Measurements from ENCODE around the gene FEM1C.

The FEM1C gene

DNA sequence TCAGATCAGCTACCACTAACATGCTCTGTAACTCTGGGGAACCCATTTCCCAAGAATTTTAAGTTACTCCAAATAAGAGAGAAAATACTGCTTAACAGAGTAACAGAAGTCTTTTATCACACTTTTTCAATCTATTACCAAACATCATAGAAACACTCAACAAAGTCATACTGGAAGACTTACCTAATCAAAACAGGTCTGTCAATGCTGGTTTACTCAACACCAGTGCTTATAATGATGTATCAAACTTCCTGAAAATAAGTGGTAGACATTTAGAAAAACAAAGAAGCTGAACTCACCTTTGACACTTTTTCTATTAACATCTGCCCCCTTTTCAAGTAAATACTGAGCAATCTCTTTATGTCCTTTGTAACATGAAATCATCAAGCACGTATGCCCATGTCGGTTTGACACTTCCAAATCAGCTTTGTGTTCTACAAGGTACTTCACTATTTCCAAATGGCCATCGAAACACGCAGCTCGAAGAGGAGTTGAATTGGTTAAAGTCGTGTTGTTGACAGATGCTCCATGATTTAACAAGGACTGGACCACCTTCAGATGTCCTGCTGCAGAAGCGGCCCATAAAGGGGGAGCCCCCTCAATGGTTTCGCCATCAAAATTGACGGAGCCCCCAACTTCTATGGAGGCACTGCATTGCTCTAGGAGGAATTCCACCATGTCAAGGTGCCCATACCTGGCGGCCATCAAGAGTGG, 1.8 kb downstream of the FEM1C start:
- H2BK12ac ChIP-seq (ENCODE audit: low read length) = no peak overlapping the region
- H3K27me3 ChIP-seq (ENCODE audit: control insufficient read depth in 3 of 3, insufficient read depth in 3 of 3, low read depth in 1 of 3, low read length in 3 of 3) = no peaks in the 10 kb centered on the region
- H3K14ac ChIP-seq (ENCODE audit: low read length) = no peak overlapping the region
- no peak overlapping the region for H3K4ac ChIP-seq (ENCODE audit: low read length)
- no peak overlapping the region for H2BK5ac ChIP-seq (ENCODE audit: low read length)
- H3K4me2 ChIP-seq (ENCODE audit: insufficient read depth, low read length, poor library complexity, severe bottlenecking) = peak overlapping the region; percentile 41
- H2AFZ ChIP-seq (ENCODE audit: low read length) = no peak overlapping the region
- H3K79me1 ChIP-seq (ENCODE audit: low read depth, low read length) = no peaks in the 10 kb centered on the region
- H4K8ac ChIP-seq (ENCODE audit: low read depth, low read length) = no peak overlapping the region
- no peak overlapping the region for H2BK15ac ChIP-seq (ENCODE audit: low read length)
- WGBS, 2 donors (ENCODE audit: extremely low coverage in 2 of 2, insufficient read length in 2 of 2, insufficient replicate concordance in 1 of 2) = no CpG with 5 or more reads among the region's 10 CpGs
- peaks cover 9 to 39% of the 10 kb centered on the region in 2 donors for H3K9me3 ChIP-seq (replicated peaks in 1 of 2; ENCODE audit: control insufficient read depth in 2 of 2, insufficient read depth in 1 of 2, low read depth in 1 of 2, low read length in 2 of 2)
- H3K36me3 ChIP-seq (replicated peaks in 1 of 2; ENCODE audit: control insufficient read depth in 2 of 2, insufficient read depth in 2 of 2, low read length in 2 of 2) = peaks cover 5 to 55% of the 10 kb centered on the region in 2 donors
- H3K4me3 ChIP-seq (ENCODE audit: low read length in 2 of 2) = peak overlapping the region; percentile 90 to 95
- no peak overlapping the region for H3K27ac ChIP-seq (replicated peaks; ENCODE audit: low read length)
- no peak overlapping the region for H2AK5ac ChIP-seq (ENCODE audit: low read depth, low read length)
- no peak overlapping the region for H3K18ac ChIP-seq (ENCODE audit: low read length)
- no peak overlapping the region for H2BK120ac ChIP-seq (ENCODE audit: low read depth, low read length)
- H4K91ac ChIP-seq (ENCODE audit: low read depth, low read length, poor library complexity) = no peak overlapping the region
- peaks cover 3 to 11% of the 10 kb centered on the region in 2 donors for H3K4me1 ChIP-seq (ENCODE audit: control insufficient read depth in 2 of 2, insufficient read depth in 1 of 2, low read depth in 1 of 2, low read length in 2 of 2)
- DNase-seq (ENCODE audit: low spot score) = no peak
- H3K9ac ChIP-seq (ENCODE audit: low read depth, low read length, poor library complexity) = no peak overlapping the region
- H3K23ac ChIP-seq (ENCODE audit: low read depth, low read length, poor library complexity) = no peak overlapping the region

DNA sequence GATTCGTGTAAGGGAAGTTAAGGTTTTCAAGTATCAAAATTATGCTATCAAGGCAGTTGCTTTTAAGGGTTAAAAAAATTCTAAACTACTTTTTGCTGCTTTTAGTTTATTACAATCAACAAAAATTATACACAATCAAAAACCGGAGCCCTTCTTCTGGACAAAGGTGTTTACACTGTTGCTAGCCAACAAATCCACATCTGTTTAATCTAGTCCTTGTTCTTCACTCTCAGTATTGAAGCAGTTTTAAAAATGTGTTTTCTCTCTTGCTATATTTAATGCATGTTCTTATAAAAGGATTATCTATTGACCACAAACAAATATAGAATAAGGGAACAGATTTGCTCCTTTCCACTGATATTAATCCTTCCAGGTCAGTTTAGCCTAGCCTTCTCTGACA, 2.5 kb downstream of the FEM1C start:
- Histone ChIP-seq H2AFZ (ENCODE audit: low read length) (no peak overlapping the region), H3K4me1 (ENCODE audit: control insufficient read depth in 2 of 2, insufficient read depth in 1 of 2, low read depth in 1 of 2, low read length in 2 of 2) (peaks cover 3 to 11% of the 10 kb centered on the region in 2 donors), H3K27ac (replicated peaks; ENCODE audit: low read length) (no peak overlapping the region)

DNA sequence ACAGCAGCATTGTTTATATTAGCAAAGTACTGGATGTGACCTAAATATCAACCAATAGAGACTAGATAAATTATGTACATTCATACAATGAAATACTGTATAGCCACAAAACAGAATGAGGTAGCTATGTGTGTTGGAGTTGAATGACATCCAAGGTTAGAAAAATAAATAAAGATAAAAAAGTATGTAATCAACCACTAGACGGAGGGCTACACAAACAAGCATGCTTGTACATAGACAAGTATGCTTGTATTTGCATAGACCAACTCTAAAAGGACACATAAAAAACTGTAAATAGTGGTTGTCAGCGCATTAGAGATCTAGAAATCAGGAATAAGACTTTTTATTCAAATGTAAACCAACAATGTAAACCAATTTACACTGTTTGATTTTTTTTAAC, 3.0 kb downstream of the FEM1C start:
- DNase-seq (ENCODE audit: low spot score) = no peak
- Histone ChIP-seq H3K23ac (ENCODE audit: low read depth, low read length, poor library complexity) (no peak overlapping the region), H3K27me3 (ENCODE audit: control insufficient read depth in 3 of 3, insufficient read depth in 3 of 3, low read depth in 1 of 3, low read length in 3 of 3) (no peaks in the 10 kb centered on the region)

More for the DNA sequence above, 2.5 kb downstream of the FEM1C start:
- H3K4ac ChIP-seq (ENCODE audit: low read length) = no peak overlapping the region
- no peak for DNase-seq (ENCODE audit: low spot score)
- H4K91ac ChIP-seq (ENCODE audit: low read depth, low read length, poor library complexity) = no peak overlapping the region
- peak overlapping the region in 1 of 2 donors; percentile 90 for H3K4me3 ChIP-seq (ENCODE audit: low read length in 2 of 2)
- no peak overlapping the region for H2BK12ac ChIP-seq (ENCODE audit: low read length)
- no peak overlapping the region for H3K4me2 ChIP-seq (ENCODE audit: insufficient read depth, low read length, poor library complexity, severe bottlenecking)
- no peak overlapping the region for H2BK120ac ChIP-seq (ENCODE audit: low read depth, low read length)
- peaks cover 7 to 63% of the 10 kb centered on the region in 2 donors for H3K36me3 ChIP-seq (replicated peaks in 1 of 2; ENCODE audit: control insufficient read depth in 2 of 2, insufficient read depth in 2 of 2, low read length in 2 of 2)
- no peak overlapping the region for H3K9ac ChIP-seq (ENCODE audit: low read depth, low read length, poor library complexity)
- H3K79me1 ChIP-seq (ENCODE audit: low read depth, low read length) = no peaks in the 10 kb centered on the region
- no peak overlapping the region for H2AK5ac ChIP-seq (ENCODE audit: low read depth, low read length)
- no peak overlapping the region for H3K18ac ChIP-seq (ENCODE audit: low read length)
- no peaks in the 10 kb centered on the region for H3K27me3 ChIP-seq (ENCODE audit: control insufficient read depth in 3 of 3, insufficient read depth in 3 of 3, low read depth in 1 of 3, low read length in 3 of 3)
- H2BK15ac ChIP-seq (ENCODE audit: low read length) = no peak overlapping the region
- 100% methylated on average over 1 of the region's 2 CpGs; no CpG with 5 or more reads in 1 of the 2 donors for WGBS, 2 donors (ENCODE audit: extremely low coverage in 2 of 2, insufficient read length in 2 of 2, insufficient replicate concordance in 1 of 2)
- no peak overlapping the region for H4K8ac ChIP-seq (ENCODE audit: low read depth, low read length)
- no peak overlapping the region for H2BK5ac ChIP-seq (ENCODE audit: low read length)
- H3K9me3 ChIP-seq (replicated peaks in 1 of 2; ENCODE audit: control insufficient read depth in 2 of 2, insufficient read depth in 1 of 2, low read depth in 1 of 2, low read length in 2 of 2) = peaks cover 9 to 46% of the 10 kb centered on the region in 2 donors
- no peak overlapping the region for H3K14ac ChIP-seq (ENCODE audit: low read length)
- H3K23ac ChIP-seq (ENCODE audit: low read depth, low read length, poor library complexity) = no peak overlapping the region

DNA sequence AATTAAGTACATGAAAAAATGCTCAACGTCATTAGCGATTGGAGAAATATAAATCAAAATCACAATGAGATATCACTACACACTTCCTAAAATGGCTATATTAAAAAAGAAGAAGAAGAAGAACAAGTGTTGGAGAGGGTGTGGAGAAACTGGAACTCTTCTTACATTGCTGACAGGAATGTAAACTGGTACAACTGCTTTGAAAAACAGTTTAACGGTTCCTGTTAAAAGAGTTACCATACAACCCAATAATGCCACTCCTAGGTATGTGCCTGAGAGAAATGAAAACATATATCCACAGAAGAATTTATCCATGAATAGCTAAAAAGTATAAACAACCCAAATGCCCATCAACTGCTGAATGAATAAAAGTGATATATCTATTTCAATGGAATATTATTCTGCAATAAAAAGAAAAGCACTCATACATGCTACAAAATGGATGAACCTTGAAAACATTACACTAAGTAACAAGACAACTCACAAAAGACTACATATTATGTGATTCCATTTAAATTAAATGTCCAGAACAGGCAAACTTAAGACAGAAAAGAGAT, 9.0 kb downstream of the FEM1C start:
- H3K18ac ChIP-seq (ENCODE audit: low read length) = no peak overlapping the region
- H3K9me3 ChIP-seq (replicated peaks in 1 of 2; ENCODE audit: control insufficient read depth in 2 of 2, insufficient read depth in 1 of 2, low read depth in 1 of 2, low read length in 2 of 2) = peaks cover 0 to 59% of the 10 kb centered on the region in 2 donors
- no peak overlapping the region for H2BK120ac ChIP-seq (ENCODE audit: low read depth, low read length)
- no peaks in the 10 kb centered on the region for H3K27me3 ChIP-seq (ENCODE audit: control insufficient read depth in 3 of 3, insufficient read depth in 3 of 3, low read depth in 1 of 3, low read length in 3 of 3)
- no peak overlapping the region for H3K27ac ChIP-seq (replicated peaks; ENCODE audit: low read length)
- no peak overlapping the region for H2BK15ac ChIP-seq (ENCODE audit: low read length)
- peaks cover 0 to 2% of the 10 kb centered on the region in 2 donors for H3K4me1 ChIP-seq (ENCODE audit: control insufficient read depth in 2 of 2, insufficient read depth in 1 of 2, low read depth in 1 of 2, low read length in 2 of 2)
- no peaks in the 10 kb centered on the region for H3K79me1 ChIP-seq (ENCODE audit: low read depth, low read length)
- H3K36me3 ChIP-seq (replicated peaks in 1 of 2; ENCODE audit: control insufficient read depth in 2 of 2, insufficient read depth in 2 of 2, low read length in 2 of 2) = peaks cover 6 to 100% of the 10 kb centered on the region in 2 donors
- no peak overlapping the region for H3K4me3 ChIP-seq (ENCODE audit: low read length in 2 of 2)
- WGBS, 2 donors (ENCODE audit: extremely low coverage in 2 of 2, insufficient read length in 2 of 2, insufficient replicate concordance in 1 of 2) = no CpG with 5 or more reads among the region's 3 CpGs
- H2BK12ac ChIP-seq (ENCODE audit: low read length) = no peak overlapping the region
- H2AK5ac ChIP-seq (ENCODE audit: low read depth, low read length) = no peak overlapping the region
- no peak overlapping the region for H4K91ac ChIP-seq (ENCODE audit: low read depth, low read length, poor library complexity)
- H4K8ac ChIP-seq (ENCODE audit: low read depth, low read length) = no peak overlapping the region
- no peak overlapping the region for H3K4ac ChIP-seq (ENCODE audit: low read length)
- H3K9ac ChIP-seq (ENCODE audit: low read depth, low read length, poor library complexity) = no peak overlapping the region
- no peak overlapping the region for H2AFZ ChIP-seq (ENCODE audit: low read length)
- H2BK5ac ChIP-seq (ENCODE audit: low read length) = no peak overlapping the region
- peak overlapping the region; percentile 11 for H3K4me2 ChIP-seq (ENCODE audit: insufficient read depth, low read length, poor library complexity, severe bottlenecking)
- no peak overlapping the region for H3K23ac ChIP-seq (ENCODE audit: low read depth, low read length, poor library complexity)
- DNase-seq (ENCODE audit: low spot score) = no peak
- H3K14ac ChIP-seq (ENCODE audit: low read length) = no peak overlapping the region

More for the DNA sequence above, 3.0 kb downstream of the FEM1C start:
- Histone ChIP-seq H2BK12ac (ENCODE audit: low read length) (no peak overlapping the region), H3K4me2 (ENCODE audit: insufficient read depth, low read length, poor library complexity, severe bottlenecking) (peak overlapping the region; percentile 25), H3K9me3 (replicated peaks in 1 of 2; ENCODE audit: control insufficient read depth in 2 of 2, insufficient read depth in 1 of 2, low read depth in 1 of 2, low read length in 2 of 2) (peaks cover 8 to 50% of the 10 kb centered on the region in 2 donors), H2AK5ac (ENCODE audit: low read depth, low read length) (no peak overlapping the region), H2BK120ac (ENCODE audit: low read depth, low read length) (no peak overlapping the region), H3K14ac (ENCODE audit: low read length) (no peak overlapping the region), H3K4me1 (ENCODE audit: control insufficient read depth in 2 of 2, insufficient read depth in 1 of 2, low read depth in 1 of 2, low read length in 2 of 2) (peaks cover 3 to 11% of the 10 kb centered on the region in 2 donors), H3K79me1 (ENCODE audit: low read depth, low read length) (no peaks in the 10 kb centered on the region), H2BK15ac (ENCODE audit: low read length) (no peak overlapping the region), H3K4ac (ENCODE audit: low read length) (no peak overlapping the region), H3K36me3 (replicated peaks in 1 of 2; ENCODE audit: control insufficient read depth in 2 of 2, insufficient read depth in 2 of 2, low read length in 2 of 2) (peaks cover 7 to 67% of the 10 kb centered on the region in 2 donors), H4K91ac (ENCODE audit: low read depth, low read length, poor library complexity) (no peak overlapping the region), H3K18ac (ENCODE audit: low read length) (no peak overlapping the region), H3K27ac (replicated peaks; ENCODE audit: low read length) (no peak overlapping the region), H3K4me3 (ENCODE audit: low read length in 2 of 2) (peak overlapping the region in 1 of 2 donors; percentile 90), H2AFZ (ENCODE audit: low read length) (no peak overlapping the region), H2BK5ac (ENCODE audit: low read length) (no peak overlapping the region), H4K8ac (ENCODE audit: low read depth, low read length) (no peak overlapping the region), H3K9ac (ENCODE audit: low read depth, low read length, poor library complexity) (no peak overlapping the region)
- no CpG with 5 or more reads among the region's 2 CpGs for WGBS, 2 donors (ENCODE audit: extremely low coverage in 2 of 2, insufficient read length in 2 of 2, insufficient replicate concordance in 1 of 2)

All from neuronal stem cell (in vitro differentiated cells).